IMR-90 (cell line): ENCODE results near the gene SIX6. TPM values are rescaled to one million over a fixed set of nuclear protein-coding genes. Genes with fewer than 3 reads are reported as not detected.

Experiments
- ATAC-seq: fragments of 200-7000 bp; cut with Tn5 transposase; 2 replicates; pipeline ENCODE4 v1.9.1; 2020; ENCODE audit warnings: low read depth, mild to moderate bottlenecking, moderate library complexity
- BruUV-seq: library from RNA; stranded (reverse); fragments of 400-500 nt; replicated peaks from 2 replicates; lab custom pipeline; 2021; lab: Mats Ljungman, UMichigan
- CTCF ChIA-PET: fragments of 300-600 bp; formaldehyde crosslinking; extraction: SDS; loops from one replicate; lab custom pipeline; 2021; ENCODE audit warnings: antibody characterized with exemption; lab: Yijun Ruan, JAX
- POLR2A ChIA-PET: fragments of 300-600 bp; sonication (Branson Sonifier 250); formaldehyde crosslinking; loops from one replicate; lab custom pipeline; 2022; ENCODE audit warnings: antibody characterized with exemption; ENCODE audit not compliant: unreplicated experiment; lab: Charles Lee
- DNase-seq: peaks from one replicate; pipeline ENCODE4 v3.0.0; 2013
- H2AFZ ChIP-seq: replicated peaks from 2 replicates; pipeline ENCODE3; 2013; ENCODE audit warnings: low read length, mild to moderate bottlenecking; ENCODE audit not compliant: poor library complexity
- H2AK5ac ChIP-seq: 2 replicates; pipeline ENCODE4 v1.6.1; 2013; ENCODE audit warnings: low read depth, low read length, inconsistent platforms
- H2AK9ac ChIP-seq: replicated peaks from 2 replicates; pipeline ENCODE3; 2013; ENCODE audit warnings: mild to moderate bottlenecking, low read depth, low read length, moderate library complexity; ENCODE audit not compliant: poor library complexity
- H2BK120ac ChIP-seq: 2 replicates; pipeline ENCODE4 v1.6.1; 2013; ENCODE audit warnings: low read depth, low read length, inconsistent platforms
- H2BK15ac ChIP-seq: 3 replicates; pipeline ENCODE4 v1.6.1; 2013; ENCODE audit warnings: low read depth, low read length, inconsistent platforms
- H2BK20ac ChIP-seq: 2 replicates; pipeline ENCODE4 v1.6.1; 2013; ENCODE audit warnings: low read depth, mild to moderate bottlenecking, inconsistent platforms, low read length, moderate library complexity
- H2BK5ac ChIP-seq: 2 replicates; pipeline ENCODE4 v1.6.1; 2013; ENCODE audit warnings: mild to moderate bottlenecking, low read depth, low read length, inconsistent platforms; ENCODE audit not compliant: poor library complexity, severe bottlenecking
- H3K14ac ChIP-seq: replicated peaks from 2 replicates; pipeline ENCODE4 v1.6.1; 2013; ENCODE audit warnings: low read depth, low read length, inconsistent platforms
- H3K18ac ChIP-seq: 2 replicates; pipeline ENCODE4 v1.6.1; 2013; ENCODE audit warnings: low read depth, low read length, control low read depth
- H3K23ac ChIP-seq: 2 replicates; pipeline ENCODE4 v1.6.1; 2013; ENCODE audit warnings: low read depth, low read length, inconsistent platforms
- H3K27ac ChIP-seq: 2 replicates; pipeline ENCODE4 v1.5.1; 2013; ENCODE audit warnings: mild to moderate bottlenecking, control low read depth, low read length; ENCODE audit not compliant: insufficient read depth
- H3K27me3 ChIP-seq: 2 replicates; pipeline ENCODE4 v1.6.1; 2013; ENCODE audit warnings: low read length; ENCODE audit not compliant: control insufficient read depth, insufficient read depth
- H3K36me3 ChIP-seq: 2 replicates; pipeline ENCODE4 v1.6.1; 2013; ENCODE audit warnings: low read length, mixed read lengths; ENCODE audit not compliant: control insufficient read depth, insufficient read depth
- H3K4ac ChIP-seq: 2 replicates; pipeline ENCODE4 v1.6.1; 2013; ENCODE audit warnings: low read depth, low read length, inconsistent platforms
- H3K4me1 ChIP-seq: 2 replicates; pipeline ENCODE4 v1.6.1; 2013; ENCODE audit warnings: low read length, mixed read lengths; ENCODE audit not compliant: control insufficient read depth, insufficient read depth
- H3K4me2 ChIP-seq: 2 replicates; pipeline ENCODE4 v1.6.1; 2013; ENCODE audit warnings: low read depth, mild to moderate bottlenecking, control low read depth, low read length, moderate library complexity
- H3K4me3 ChIP-seq: 2 replicates; pipeline ENCODE4 v1.5.1; 2013; ENCODE audit warnings: low read depth, mild to moderate bottlenecking, control low read depth, low read length, moderate library complexity; ENCODE audit not compliant: insufficient read depth
- H3K56ac ChIP-seq: 2 replicates; pipeline ENCODE4 v1.6.1; 2013; ENCODE audit warnings: low read length, inconsistent platforms; ENCODE audit not compliant: insufficient read depth; ENCODE audit errors: extremely low read depth
- H3K79me1 ChIP-seq, 2 experiments: 2 replicates each; pipeline ENCODE4 v1.6.1; 2013; ENCODE audit warnings: low read length in 2 of 2, inconsistent platforms in 1 of 2, low read depth in 1 of 2
- H3K9ac ChIP-seq: 2 replicates; pipeline ENCODE4 v1.6.1; 2013; ENCODE audit warnings: low read depth, low read length, control low read depth
- H3K9me1 ChIP-seq: 2 replicates; pipeline ENCODE4 v1.6.1; 2013; ENCODE audit warnings: low read length, inconsistent platforms; ENCODE audit not compliant: insufficient read depth
- H3K9me3 ChIP-seq: 2 replicates; pipeline ENCODE4 v1.6.1; 2013; ENCODE audit warnings: low read length; ENCODE audit not compliant: control insufficient read depth, insufficient read depth
- H4K20me1 ChIP-seq: 2 replicates; pipeline ENCODE4 v1.6.1; 2013; ENCODE audit warnings: low read length, inconsistent platforms; ENCODE audit not compliant: insufficient read depth
- H4K5ac ChIP-seq: 2 replicates; pipeline ENCODE4 v1.6.1; 2013; ENCODE audit warnings: mild to moderate bottlenecking, low read depth, low read length, control low read depth
- H4K8ac ChIP-seq, 2 experiments: 2 replicates each; pipeline ENCODE4 v1.6.1; 2013; ENCODE audit warnings: low read depth in 2 of 2, low read length in 2 of 2, control low read depth in 1 of 2, inconsistent platforms in 1 of 2
- H4K91ac ChIP-seq: 2 replicates; pipeline ENCODE4 v1.6.1; 2013; ENCODE audit warnings: low read depth, low read length, inconsistent platforms; ENCODE audit not compliant: insufficient read depth
- BHLHE40 ChIP-seq: fragments of 150-350 bp; IDR thresholded peaks from 2 replicates; pipeline ENCODE4 v1.6.1; 2016; ENCODE audit warnings: mild to moderate bottlenecking, low read depth, low read length
- CHD1 ChIP-seq: IDR thresholded peaks from 2 replicates; pipeline ENCODE4 v1.6.1; 2012; ENCODE audit warnings: low read depth, low read length, improper control_type of control experiment
- CTCF ChIP-seq: conservative IDR thresholded peaks from 2 replicates; pipeline ENCODE4 v1.5.1; 2012; ENCODE audit warnings: mild to moderate bottlenecking, low read depth, low read length, improper control_type of control experiment
- MAFK ChIP-seq: IDR thresholded peaks from 2 replicates; pipeline ENCODE4 v1.6.1; 2012; ENCODE audit warnings: low read depth, low read length, improper control_type of control experiment
- MAZ ChIP-seq: IDR thresholded peaks from 2 replicates; pipeline ENCODE4 v1.6.1; 2012; ENCODE audit warnings: low read depth, mild to moderate bottlenecking, low read length, improper control_type of control experiment, moderate library complexity, borderline replicate concordance
- MXI1 ChIP-seq: IDR thresholded peaks from 2 replicates; pipeline ENCODE4 v1.6.1; 2012; ENCODE audit warnings: low read depth, mild to moderate bottlenecking, low read length, moderate library complexity, borderline replicate concordance
- NFE2L2 ChIP-seq: fragments of 150-350 bp; IDR thresholded peaks from 2 replicates; pipeline ENCODE4 v1.6.1; 2016; ENCODE audit warnings: low read depth, mild to moderate bottlenecking, low read length
- dilution Hi-C: fragments of 300-500 bp; cut with HindIII; formaldehyde crosslinking; loops from one replicate; pipeline ENCODE4 v1.14.3; 2018; ENCODE audit warnings: low sequenced_read_pairs; ENCODE audit not compliant: unreplicated experiment
- in situ Hi-C: fragments of 300-500 bp; cut with MboI; formaldehyde crosslinking; loops from 3 replicates; pipeline ENCODE4 v1.14.3; 2019; ENCODE audit warnings: low sequenced_read_pairs, inconsistent platforms, mixed read lengths
- intact Hi-C: fragments of 100-400 bp; cut with micrococcal nuclease; formaldehyde crosslinking; loops from 2 replicates; pipeline ENCODE4 v1.10.0; 2022
- polyA plus RNA-seq, 3 experiments: library from polyadenylated mRNA; depleted of rRNA; stranded (reverse); fragments of >200 nt; gene quantifications; 2 replicates each; pipeline ENCODE4 v1.2.3, GENCODE V29; 2012; ENCODE audit warnings: low replicate concordance in 1 of 3
- total RNA-seq: library from RNA; depleted of rRNA; stranded (reverse); fragments of >200 nt; gene quantifications from 2 replicates; pipeline ENCODE4 v1.2.3, GENCODE V29; 2012

The SIX6 gene
- total and polyA plus RNA-seq, 2 of the 4 experiments (the other 2 are of a cell fraction), result not detected

- H3K56ac ChIP-seq, result no peak overlapping the region
- intact Hi-C loops (loop anchor here (5.0 kb wide), 2 partner anchors 136 to 241 kb away; partner anchors contain the start of gene PPM1A), dilution Hi-C loops (no loop called here), in situ Hi-C loops (no loop called here)
- H3K14ac ChIP-seq, result no peak overlapping the region
- H4K91ac ChIP-seq, result no peak overlapping the region
- no peak overlapping the region for H3K23ac ChIP-seq
- H3K36me3 ChIP-seq, result no peaks in the 10 kb centered on the region
- H2BK15ac ChIP-seq, result no peak overlapping the region
- H2AK9ac ChIP-seq, result no peak overlapping the region
- ATAC-seq (no peak), DNase-seq (no peak)
- H4K8ac ChIP-seq, result no peak overlapping the region
- peaks cover 11% of the 10 kb centered on the region for H3K27me3 ChIP-seq
- no peaks in the 10 kb centered on the region; a peak in 1 of 4 replicates for H3K79me1 ChIP-seq
- no peak overlapping the region for H3K4me2 ChIP-seq
- no peaks in the 10 kb centered on the region for H3K9me1 ChIP-seq
- no peak for TF ChIP-seq MAZ
- no peak for TF ChIP-seq MAFK
- TF ChIP-seq CTCF, result peak; percentile 35
- TF ChIP-seq BHLHE40, result no peak
- no peak for TF ChIP-seq MXI1
- no peak for TF ChIP-seq CHD1
- TF ChIP-seq NFE2L2, result no peak
- no peaks in the 10 kb centered on the region for H3K4me1 ChIP-seq
- POLR2A ChIA-PET, result no interaction called here
- H3K9ac ChIP-seq, result no peak overlapping the region
- no peak overlapping the region for H3K27ac ChIP-seq
- no peak overlapping the region for H2AFZ ChIP-seq
- no peak overlapping the region for H4K5ac ChIP-seq
- no peak overlapping the region for H2BK5ac ChIP-seq
- H2BK120ac ChIP-seq, result no peak overlapping the region
- H2AK5ac ChIP-seq, result no peak overlapping the region
- no TSS peak for BruUV-seq
- H4K20me1 ChIP-seq, result no peaks in the 10 kb centered on the region
- H3K9me3 ChIP-seq, result no peaks in the 10 kb centered on the region
- no peak overlapping the region for H3K18ac ChIP-seq
- H3K4ac ChIP-seq, result no peak overlapping the region
- CTCF ChIA-PET, result no interaction called here
- H2BK20ac ChIP-seq, result no peak overlapping the region
- H3K4me3 ChIP-seq, result no peak overlapping the region
Observed at GRCh38 chr14:60488175-60488574, 20.8 kb upstream of the SIX6 start.
